NT2/D1 (cell line): ENCODE measurements around the gene TDRD6.

ENCODE experiments used
- DNase-seq: peaks from one replicate; pipeline ENCODE4 v3.0.0-alpha.2; 2011; ENCODE audit warnings: low read depth, low spot score
- H3K27me3 ChIP-seq: 2 replicates; pipeline ENCODE4 v1.6.0; 2011; ENCODE audit warnings: mild to moderate bottlenecking; ENCODE audit not compliant: insufficient read length, insufficient read depth
- H3K36me3 ChIP-seq: 2 replicates; pipeline ENCODE4 v1.6.1; 2011; ENCODE audit warnings: mild to moderate bottlenecking, low read length, mixed read lengths; ENCODE audit not compliant: insufficient read depth, insufficient read length
- H3K4me1 ChIP-seq: 2 replicates; pipeline ENCODE4 v1.5.1; 2011; ENCODE audit not compliant: insufficient read depth, insufficient read length
- H3K4me3 ChIP-seq: 2 replicates; pipeline ENCODE4 v1.5.1; 2011; ENCODE audit warnings: low read depth; ENCODE audit not compliant: insufficient read length
- H3K9ac ChIP-seq: 2 replicates; pipeline ENCODE4 v1.6.0; 2011; ENCODE audit warnings: low read depth; ENCODE audit not compliant: insufficient read length
- H3K9me3 ChIP-seq: 2 replicates; pipeline ENCODE4 v1.5.1; 2011; ENCODE audit warnings: mild to moderate bottlenecking, low read length; ENCODE audit not compliant: insufficient read depth
- SUZ12 ChIP-seq: IDR thresholded peaks from 2 replicates; pipeline ENCODE4 v1.6.1; 2011; ENCODE audit not compliant: insufficient read length, insufficient read depth; ENCODE audit errors: extremely low read depth
- YY1 ChIP-seq: IDR thresholded peaks from 2 replicates; pipeline ENCODE4 v1.6.1; 2011; ENCODE audit not compliant: insufficient read length, insufficient read depth
- ZNF274 ChIP-seq: IDR thresholded peaks from 2 replicates; pipeline ENCODE4 v1.6.1; 2011; ENCODE audit warnings: mild to moderate bottlenecking, low read depth, low read length

The TDRD6 gene

GRCh38 chr6:46648869-46649492 lies 38.7 kb upstream of the TDRD6 start:
- DNase-seq, result no peak
- Histone ChIP-seq H3K9ac (no peak overlapping the region), H3K4me1 (no peaks in the 10 kb centered on the region)

GRCh38 chr6:46651006-46651405 lies 36.7 kb upstream of the TDRD6 start:
- Histone ChIP-seq H3K9ac (no peak overlapping the region), H3K36me3 (no peaks in the 10 kb centered on the region), H3K27me3 (peaks cover 25% of the 10 kb centered on the region), H3K4me3 (no peak overlapping the region), H3K9me3 (no peaks in the 10 kb centered on the region), H3K4me1 (no peaks in the 10 kb centered on the region)
- no peak for DNase-seq
- no peak for TF ChIP-seq YY1
- no peak for TF ChIP-seq SUZ12
- TF ChIP-seq ZNF274, result no peak

More at GRCh38 chr6:46648869-46649492, 38.7 kb upstream of the TDRD6 start:
- no peaks in the 10 kb centered on the region for H3K9me3 ChIP-seq
- no peak for TF ChIP-seq ZNF274
- TF ChIP-seq YY1, result no peak
- no peak for TF ChIP-seq SUZ12
- H3K27me3 ChIP-seq, result peaks cover 12% of the 10 kb centered on the region
- H3K4me3 ChIP-seq, result no peak overlapping the region
- H3K36me3 ChIP-seq, result no peaks in the 10 kb centered on the region

GRCh38 chr6:46651816-46652215 lies 35.9 kb upstream of the TDRD6 start:
- no peaks in the 10 kb centered on the region for H3K4me1 ChIP-seq
- no peaks in the 10 kb centered on the region for H3K36me3 ChIP-seq
- no peaks in the 10 kb centered on the region for H3K9me3 ChIP-seq
- H3K27me3 ChIP-seq, result peaks cover 25% of the 10 kb centered on the region
- TF ChIP-seq ZNF274 (no peak), SUZ12 (no peak), YY1 (no peak)
- DNase-seq, result no peak
- no peak overlapping the region for H3K9ac ChIP-seq
- H3K4me3 ChIP-seq, result peak overlapping the region; percentile 86

- no peak for TF ChIP-seq YY1
Observed at GRCh38 chr6:46652232-46652602, 35.5 kb upstream of the TDRD6 start.

GRCh38 chr6:46652603-46653438 lies 34.9 kb upstream of the TDRD6 start, which contains the start of the genes CYP39A1 and SLC25A27:
Gene CYP39A1 (minus strand): TSS chr6:46652818. CDS start chr6:46652582, 236 bp downstream.
Gene SLC25A27 (plus strand): TSS chr6:46652975. CDS start chr6:46653193, 218 bp downstream.
- Histone ChIP-seq H3K4me1 (no peaks in the 10 kb centered on the region), H3K9ac (peak within 1 kb of the TSS; percentile 72), H3K36me3 (no peaks in the 10 kb centered on the region), H3K9me3 (no peaks in the 10 kb centered on the region), H3K4me3 (peak within 1 kb of the TSS; percentile 86), H3K27me3 (peaks cover 25% of the 10 kb centered on the region)
- TF ChIP-seq SUZ12 (peak; percentile 57), YY1 (no peak)
- DNase-seq, result peak; percentile 77

More at GRCh38 chr6:46652232-46652602, 35.5 kb upstream of the TDRD6 start:
- Histone ChIP-seq H3K9ac (peak overlapping the region; percentile 70), H3K27me3 (peaks cover 25% of the 10 kb centered on the region), H3K4me3 (peak overlapping the region; percentile 86), H3K36me3 (no peaks in the 10 kb centered on the region), H3K9me3 (no peaks in the 10 kb centered on the region), H3K4me1 (no peaks in the 10 kb centered on the region)
- no peak for DNase-seq

- H3K4me3 ChIP-seq, result peak overlapping the region; percentile 86
- no peak for DNase-seq
- TF ChIP-seq ZNF274, result no peak
- no peak for TF ChIP-seq SUZ12
- TF ChIP-seq YY1, result no peak
- no peaks in the 10 kb centered on the region for H3K9me3 ChIP-seq
- H3K36me3 ChIP-seq, result no peaks in the 10 kb centered on the region
- no peaks in the 10 kb centered on the region for H3K4me1 ChIP-seq
- H3K9ac ChIP-seq, result peak overlapping the region; percentile 72
- H3K27me3 ChIP-seq, result peaks cover 25% of the 10 kb centered on the region
Observed at GRCh38 chr6:46653439-46654195, 34.1 kb upstream of the TDRD6 start.

- no peaks in the 10 kb centered on the region for H3K36me3 ChIP-seq
- H3K27me3 ChIP-seq, result peaks cover 25% of the 10 kb centered on the region
- H3K4me1 ChIP-seq, result no peaks in the 10 kb centered on the region
- TF ChIP-seq SUZ12 (no peak), YY1 (no peak), ZNF274 (no peak)
- no peaks in the 10 kb centered on the region for H3K9me3 ChIP-seq
- H3K9ac ChIP-seq, result no peak overlapping the region
- DNase-seq, result no peak
- no peak overlapping the region for H3K4me3 ChIP-seq
Observed at GRCh38 chr6:46655803-46656202, 31.9 kb upstream of the TDRD6 start.
